Muscle layer of duodenum (tissue), 2 donors: Measurements from ENCODE around the gene PCID2.

Source experiments
- H3K27ac ChIP-seq: one replicate; pipeline ENCODE4 v1.7.0; 2013; ENCODE audit warnings: mild to moderate bottlenecking, low read length
- H3K27me3 ChIP-seq: one replicate; pipeline ENCODE4 v1.7.0; 2013; ENCODE audit warnings: low read depth, mild to moderate bottlenecking, control low read depth, low read length
- H3K36me3 ChIP-seq, 2 donors: one replicate each; pipeline ENCODE4 v1.7.0; 2013; ENCODE audit warnings: low read length in 2 of 2, control low read depth in 1 of 2, mild to moderate bottlenecking in 1 of 2; ENCODE audit not compliant: insufficient read depth in 2 of 2, control insufficient read depth in 1 of 2
- H3K4me1 ChIP-seq, 2 donors: one replicate each; pipeline ENCODE4 v1.7.0; 2013; ENCODE audit warnings: low read length in 2 of 2, mild to moderate bottlenecking in 2 of 2, control low read depth in 1 of 2, moderate library complexity in 1 of 2; ENCODE audit not compliant: insufficient read depth in 2 of 2, control insufficient read depth in 1 of 2
- H3K4me3 ChIP-seq, 2 donors: one replicate each; pipeline ENCODE4 v1.7.0; 2013; ENCODE audit warnings: low read length in 2 of 2, low read depth in 1 of 2, mild to moderate bottlenecking in 1 of 2
- H3K9me3 ChIP-seq, 2 donors: one replicate each; pipeline ENCODE4 v1.7.0; 2013; ENCODE audit warnings: low read length in 2 of 2, control low read depth in 1 of 2, mild to moderate bottlenecking in 1 of 2; ENCODE audit not compliant: control insufficient read depth in 1 of 2
- donor health status: healthy.

PCID2 gene

GRCh38 chr13:113219256-113219940 lies 10.9 kb upstream of the PCID2 start:
- no peak overlapping the region for H3K4me3 ChIP-seq
- peaks cover 0 to 21% of the 10 kb centered on the region in 2 donors for H3K4me1 ChIP-seq
- H3K27me3 ChIP-seq, result no peaks in the 10 kb centered on the region
- H3K9me3 ChIP-seq, result no peaks in the 10 kb centered on the region
- no peak overlapping the region for H3K27ac ChIP-seq
- H3K36me3 ChIP-seq, result peaks cover 9 to 35% of the 10 kb centered on the region in 2 donors

DNA sequence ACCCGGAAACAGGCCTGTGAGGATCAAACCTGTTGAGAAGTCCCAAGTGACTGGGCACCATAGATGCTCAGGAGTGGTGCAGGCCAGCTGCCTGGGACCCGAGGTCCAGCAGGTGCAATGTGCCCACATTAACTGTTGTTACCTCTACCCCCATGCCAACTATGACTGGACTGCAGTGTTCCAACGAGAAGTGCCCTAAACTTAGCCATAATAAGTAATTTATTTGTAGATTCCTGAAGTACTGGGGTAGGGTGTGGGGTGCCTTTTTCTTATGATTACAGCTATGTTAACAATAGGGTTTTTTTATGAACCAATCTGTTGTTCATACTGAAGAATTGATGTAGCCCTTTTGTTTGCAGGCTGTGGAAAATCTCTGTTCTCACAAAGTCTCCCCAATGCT lies 10.1 kb upstream of the PCID2 start:
- Histone ChIP-seq H3K27me3 (no peaks in the 10 kb centered on the region), H3K9me3 (no peaks in the 10 kb centered on the region), H3K4me1 (peaks cover 0 to 22% of the 10 kb centered on the region in 2 donors), H3K36me3 (peaks cover 9 to 29% of the 10 kb centered on the region in 2 donors), H3K4me3 (no peak overlapping the region), H3K27ac (no peak overlapping the region)

DNA sequence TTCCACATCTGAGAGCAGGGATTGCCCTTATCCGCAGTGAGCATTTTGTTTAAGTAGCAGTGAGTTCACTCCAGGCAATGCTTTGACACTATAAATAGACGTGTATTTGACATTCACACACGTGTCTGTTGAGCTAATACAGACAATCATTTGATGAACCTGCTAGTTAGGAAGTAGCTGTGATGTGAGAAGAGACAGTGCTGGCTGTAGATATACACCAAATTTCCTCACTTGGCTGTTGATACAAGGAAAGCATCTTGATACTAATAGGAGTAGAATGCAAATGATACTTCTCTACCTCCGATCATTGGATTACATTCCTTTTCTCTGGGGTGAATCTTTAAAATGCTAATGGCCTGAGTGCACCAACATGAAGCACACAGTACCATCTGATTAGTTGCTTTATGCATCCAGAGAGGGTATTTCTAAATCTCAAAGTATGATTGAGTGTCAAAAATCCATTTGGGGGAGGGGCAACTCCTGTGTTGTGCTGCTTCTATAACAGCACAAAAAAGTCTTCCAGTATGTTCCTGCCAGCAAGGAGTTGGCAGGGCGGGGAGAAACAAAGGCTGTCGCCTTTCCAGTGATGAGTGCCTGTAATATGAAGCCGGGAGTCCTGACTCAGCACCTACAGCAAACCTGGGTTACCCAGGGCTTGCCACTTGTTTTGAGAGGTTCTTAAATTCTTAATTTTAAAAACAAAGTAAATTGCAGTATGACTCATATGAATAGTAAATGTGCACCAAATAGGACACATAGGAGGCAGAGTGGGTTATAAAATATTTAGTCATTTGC lies 8.0 kb upstream of the PCID2 start:
- Histone ChIP-seq H3K4me1 (peaks cover 0 to 28% of the 10 kb centered on the region in 2 donors), H3K27me3 (no peaks in the 10 kb centered on the region), H3K4me3 (no peak overlapping the region), H3K27ac (no peak overlapping the region), H3K9me3 (no peaks in the 10 kb centered on the region), H3K36me3 (peaks cover 9 to 25% of the 10 kb centered on the region in 2 donors)

DNA sequence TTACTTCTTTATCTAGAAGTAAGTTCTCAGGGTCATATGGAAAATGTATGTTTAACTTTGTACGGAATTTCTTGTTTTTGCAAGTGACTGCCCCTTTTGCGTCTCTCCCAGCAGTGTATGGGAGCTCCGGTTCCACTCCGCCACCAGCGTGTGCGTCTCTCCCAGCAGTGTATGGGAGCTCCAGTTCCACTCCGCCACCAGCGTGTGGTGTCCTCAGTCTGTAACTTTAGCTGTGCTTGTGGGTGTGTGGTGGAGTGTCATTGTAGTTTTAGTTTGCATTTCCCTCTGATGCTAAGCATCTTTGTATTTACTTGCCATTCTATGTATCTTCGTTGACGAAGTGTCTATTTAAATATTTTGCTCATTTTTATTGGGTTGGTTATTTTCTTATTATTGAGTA lies 3.3 kb upstream of the PCID2 start:
- no peak overlapping the region for H3K27ac ChIP-seq
- H3K9me3 ChIP-seq, result no peaks in the 10 kb centered on the region
- H3K27me3 ChIP-seq, result no peaks in the 10 kb centered on the region
- peaks cover 8 to 48% of the 10 kb centered on the region in 2 donors for H3K4me1 ChIP-seq
- peaks cover 0 to 12% of the 10 kb centered on the region in 2 donors for H3K36me3 ChIP-seq
- no peak overlapping the region for H3K4me3 ChIP-seq

DNA sequence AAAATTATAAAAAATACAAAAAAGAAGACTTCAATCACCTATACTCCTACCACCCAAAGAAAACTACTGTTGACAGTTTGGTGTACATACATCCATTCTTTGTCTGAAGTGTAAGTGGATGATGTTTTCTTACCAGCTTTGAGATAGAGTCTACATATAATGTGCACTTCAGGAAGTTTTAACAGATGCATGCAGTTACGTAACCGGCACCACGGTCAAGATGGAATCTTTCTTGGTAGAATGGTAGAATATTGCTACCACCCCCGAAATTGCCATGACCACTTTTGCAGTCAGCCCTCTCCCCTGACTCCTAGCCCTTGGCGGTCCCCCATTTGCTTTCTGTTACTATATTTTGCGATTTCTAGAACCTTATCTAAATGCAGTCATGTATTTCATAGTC lies 2.4 kb upstream of the PCID2 start:
- Histone ChIP-seq H3K4me1 (peaks cover 8 to 48% of the 10 kb centered on the region in 2 donors), H3K36me3 (peaks cover 0 to 12% of the 10 kb centered on the region in 2 donors), H3K27ac (no peak overlapping the region), H3K27me3 (no peaks in the 10 kb centered on the region), H3K4me3 (peak overlapping the region in 1 of 2 donors; percentile 95), H3K9me3 (no peaks in the 10 kb centered on the region)

DNA sequence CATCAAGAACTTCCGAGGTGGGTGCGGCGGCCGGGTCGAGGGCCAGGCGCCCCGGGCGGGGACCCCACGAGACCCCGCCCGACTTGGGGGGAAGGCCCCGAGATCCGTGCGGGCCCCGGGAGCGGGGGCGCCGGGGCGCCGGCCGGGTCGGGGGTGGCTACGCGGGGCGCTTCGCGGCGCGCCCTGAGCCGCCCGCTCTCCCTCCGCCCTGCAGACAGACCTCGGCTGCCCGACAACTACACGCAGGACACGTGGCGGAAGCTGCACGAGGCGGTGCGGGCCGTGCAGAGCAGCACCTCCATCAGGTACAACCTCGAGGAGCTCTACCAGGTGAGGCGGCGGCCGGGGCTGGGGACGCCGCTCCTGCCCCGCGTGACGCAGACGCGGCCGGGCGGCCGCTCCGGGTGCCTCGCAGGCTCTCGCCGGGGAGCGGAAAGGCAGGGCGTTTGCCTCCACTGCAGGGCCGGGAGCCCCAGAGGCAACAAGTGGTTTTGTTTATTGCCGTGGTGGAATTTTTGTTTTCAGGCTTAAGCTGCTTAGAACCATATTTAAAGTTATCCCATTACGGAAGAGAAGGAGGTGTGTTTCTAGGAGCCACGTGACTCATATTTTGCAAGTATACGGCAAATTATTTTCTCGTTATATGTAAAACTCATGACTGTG lies 1.4 kb upstream of the PCID2 start:
- Histone ChIP-seq H3K27ac (peak overlapping the region; percentile 54), H3K27me3 (no peaks in the 10 kb centered on the region), H3K36me3 (peaks cover 0 to 12% of the 10 kb centered on the region in 2 donors), H3K4me1 (peaks cover 9 to 51% of the 10 kb centered on the region in 2 donors), H3K9me3 (no peaks in the 10 kb centered on the region), H3K4me3 (peak overlapping the region; percentile 78 to 95)

DNA sequence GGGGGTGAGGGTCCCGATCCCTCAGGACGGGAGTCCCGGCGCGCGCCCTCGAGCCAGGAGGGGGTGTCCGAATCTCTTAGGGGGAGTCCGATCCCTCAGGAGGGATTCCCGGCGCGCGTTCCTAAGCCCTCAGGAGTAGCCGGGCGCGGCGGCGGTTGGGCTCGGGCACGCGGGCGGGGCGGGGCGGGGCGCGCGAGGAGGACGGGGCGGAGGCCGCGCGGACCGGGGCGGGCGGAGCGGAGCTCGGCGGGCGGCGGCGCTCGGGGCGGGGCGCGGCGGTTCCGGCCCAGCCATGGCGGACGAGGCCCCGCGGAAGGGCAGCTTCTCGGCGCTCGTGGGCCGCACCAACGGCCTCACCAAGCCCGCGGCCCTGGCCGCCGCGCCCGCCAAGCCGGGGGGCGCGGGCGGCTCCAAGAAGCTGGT lies 878 bp upstream of the PCID2 start, which contains the start of gene CUL4A:
Gene CUL4A, plus strand, starts transcription at position 278 of the 423 bp plus-strand sequence. Its CDS starts 15 bp downstream, at position 293.
- H3K27me3 ChIP-seq, result no peaks in the 10 kb centered on the region
- H3K36me3 ChIP-seq, result peaks cover 0 to 12% of the 10 kb centered on the region in 2 donors
- peaks cover 13 to 54% of the 10 kb centered on the region in 2 donors for H3K4me1 ChIP-seq
- peak within 1 kb of the TSS; percentile 86 to 95 for H3K4me3 ChIP-seq
- H3K9me3 ChIP-seq, result no peaks in the 10 kb centered on the region
- peak within 1 kb of the TSS; percentile 79 for H3K27ac ChIP-seq

DNA sequence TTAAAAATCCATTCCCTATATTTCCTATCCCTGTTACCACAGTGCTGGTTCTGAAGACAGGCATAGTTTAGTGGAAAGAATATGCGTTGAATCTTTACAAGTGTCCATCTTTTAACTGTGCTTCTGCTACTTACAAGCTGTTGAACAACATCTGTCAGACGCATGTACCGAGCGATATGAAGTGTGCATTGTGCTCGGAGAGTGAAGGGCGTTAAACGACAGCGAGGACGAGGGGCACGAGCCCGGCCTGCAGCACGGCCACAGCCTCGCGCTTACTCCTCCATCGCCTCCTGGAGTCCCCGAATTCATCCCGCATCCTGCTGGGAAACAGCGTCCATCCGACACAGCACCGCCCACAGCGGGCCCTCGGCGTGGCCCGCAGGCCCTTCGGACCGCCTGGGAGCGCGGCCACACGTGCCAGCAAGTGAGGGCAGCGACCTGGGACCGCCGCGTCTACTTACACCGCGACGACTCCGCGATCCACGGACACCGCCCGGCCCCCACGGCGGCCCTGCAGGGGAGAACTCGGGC lies 514 bp downstream of the PCID2 start:
- H3K4me1 ChIP-seq, result peaks cover 15 to 67% of the 10 kb centered on the region in 2 donors
- no peaks in the 10 kb centered on the region for H3K9me3 ChIP-seq
- peaks cover 0 to 12% of the 10 kb centered on the region in 2 donors for H3K36me3 ChIP-seq
- no peaks in the 10 kb centered on the region for H3K27me3 ChIP-seq
- peak overlapping the region; percentile 79 for H3K27ac ChIP-seq
- H3K4me3 ChIP-seq, result peak overlapping the region; percentile 86 to 95

GRCh38 chr13:113207460-113207859 lies 1.0 kb downstream of the PCID2 start:
- H3K4me3 ChIP-seq, result peak overlapping the region; percentile 86 to 95
- peaks cover 0 to 12% of the 10 kb centered on the region in 2 donors for H3K36me3 ChIP-seq
- no peaks in the 10 kb centered on the region for H3K27me3 ChIP-seq
- H3K27ac ChIP-seq, result peak overlapping the region; percentile 77
- H3K9me3 ChIP-seq, result no peaks in the 10 kb centered on the region
- H3K4me1 ChIP-seq, result peaks cover 16 to 70% of the 10 kb centered on the region in 2 donors

GRCh38 chr13:113205428-113205931 lies 3.0 kb downstream of the PCID2 start:
- Histone ChIP-seq H3K27ac (no peak overlapping the region), H3K4me3 (no peak overlapping the region), H3K4me1 (peaks cover 16 to 54% of the 10 kb centered on the region in 2 donors), H3K27me3 (no peaks in the 10 kb centered on the region), H3K9me3 (no peaks in the 10 kb centered on the region), H3K36me3 (peaks cover 0 to 8% of the 10 kb centered on the region in 2 donors)

DNA sequence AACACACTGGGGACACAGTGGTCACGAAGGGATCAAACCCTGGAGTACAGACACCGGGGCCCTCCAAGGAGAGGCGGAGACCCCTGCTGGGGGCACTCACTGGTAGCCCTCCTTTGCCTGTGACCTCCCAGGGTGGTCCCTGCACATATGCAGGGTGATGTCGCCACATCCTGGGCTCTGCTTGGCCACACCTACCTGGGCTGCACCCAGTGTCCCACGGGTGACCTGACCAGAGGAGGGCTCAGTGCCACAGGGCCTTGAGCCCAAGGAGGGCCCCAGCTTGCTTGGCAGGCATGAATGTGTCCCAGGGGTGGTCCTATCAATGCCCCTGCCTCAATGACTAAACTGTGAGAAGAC lies 4.1 kb downstream of the PCID2 start:
- Histone ChIP-seq H3K4me1 (peaks cover 16 to 52% of the 10 kb centered on the region in 2 donors), H3K36me3 (peaks cover 4 to 16% of the 10 kb centered on the region in 2 donors), H3K9me3 (no peaks in the 10 kb centered on the region), H3K27me3 (no peaks in the 10 kb centered on the region), H3K27ac (no peak overlapping the region), H3K4me3 (no peak overlapping the region)
